Measurements from ENCODE around the gene VAV2.

VAV2 gene

GRCh38 chr9:133995012-133995896, 3.1 kb upstream of the VAV2 start:
- no peak overlapping the region for H2BK15ac ChIP-seq (replicated peaks; ENCODE audit: low read depth)
- H4K5ac ChIP-seq (ENCODE audit: low read length) = no peak overlapping the region
- no peak overlapping the region for H3K4me2 ChIP-seq (ENCODE audit: low read length)
- no peak overlapping the region for H2AK5ac ChIP-seq (ENCODE audit: low read length)
- peaks cover 2% of the 10 kb centered on the region for H3K79me1 ChIP-seq (ENCODE audit: low read length)
- H3K36me3 ChIP-seq (ENCODE audit: control insufficient read depth, insufficient read depth, low read length) = no peaks in the 10 kb centered on the region
- no CpG with 5 or more reads among the region's 17 CpGs for WGBS (ENCODE audit: extremely low coverage, insufficient coverage, low lambda C conversion rate)
- no peak overlapping the region for H3K27ac ChIP-seq (ENCODE audit: low read depth, low read length)
- no peak overlapping the region for H4K8ac ChIP-seq (ENCODE audit: low read depth, low read length)
- DNase-seq = peak; percentile 20
- no peak overlapping the region for H2BK5ac ChIP-seq (ENCODE audit: low read length)
- H3K4me1 ChIP-seq (ENCODE audit: control insufficient read depth, low read depth, low read length) = no peaks in the 10 kb centered on the region
- H3K4ac ChIP-seq (ENCODE audit: low read depth, low read length) = no peak overlapping the region
- no peak overlapping the region for H3K9ac ChIP-seq (ENCODE audit: low read length)
- H3K79me2 ChIP-seq (ENCODE audit: control insufficient read depth, insufficient read depth, low read length) = peaks cover 2% of the 10 kb centered on the region
- no peak overlapping the region for H3K18ac ChIP-seq (ENCODE audit: low read length)
- no peak overlapping the region for H3K4me3 ChIP-seq (ENCODE audit: low read length)
- no peak overlapping the region for H3K23ac ChIP-seq (ENCODE audit: low read length)
- no peak overlapping the region for H3K56ac ChIP-seq (ENCODE audit: low read length)
- no peak overlapping the region for H2BK120ac ChIP-seq (ENCODE audit: low read depth, low read length)
- no peaks in the 10 kb centered on the region for H3K27me3 ChIP-seq (ENCODE audit: insufficient read depth, low read length, poor library complexity)

GRCh38 chr9:133994353-133995011, 2.4 kb upstream of the VAV2 start:
- Histone ChIP-seq H3K4ac (ENCODE audit: low read depth, low read length) (no peak overlapping the region), H3K27ac (ENCODE audit: low read depth, low read length) (no peak overlapping the region), H3K9ac (ENCODE audit: low read length) (no peak overlapping the region), H3K4me1 (ENCODE audit: control insufficient read depth, low read depth, low read length) (no peaks in the 10 kb centered on the region), H3K18ac (ENCODE audit: low read length) (no peak overlapping the region), H3K56ac (ENCODE audit: low read length) (peak overlapping the region; percentile 30), H3K4me2 (ENCODE audit: low read length) (no peak overlapping the region), H3K79me1 (ENCODE audit: low read length) (peaks cover 6% of the 10 kb centered on the region), H2BK120ac (ENCODE audit: low read depth, low read length) (no peak overlapping the region), H2AK5ac (ENCODE audit: low read length) (no peak overlapping the region), H2BK15ac (replicated peaks; ENCODE audit: low read depth) (no peak overlapping the region), H3K79me2 (ENCODE audit: control insufficient read depth, insufficient read depth, low read length) (peaks cover 8% of the 10 kb centered on the region), H2BK5ac (ENCODE audit: low read length) (no peak overlapping the region), H3K23ac (ENCODE audit: low read length) (no peak overlapping the region), H4K5ac (ENCODE audit: low read length) (no peak overlapping the region), H3K36me3 (ENCODE audit: control insufficient read depth, insufficient read depth, low read length) (no peaks in the 10 kb centered on the region), H4K8ac (ENCODE audit: low read depth, low read length) (no peak overlapping the region), H3K27me3 (ENCODE audit: insufficient read depth, low read length, poor library complexity) (no peaks in the 10 kb centered on the region), H3K4me3 (ENCODE audit: low read length) (no peak overlapping the region)
- WGBS (ENCODE audit: extremely low coverage, insufficient coverage, low lambda C conversion rate) = no CpG with 5 or more reads among the region's 11 CpGs
- DNase-seq = peak; percentile 77

- H2BK5ac ChIP-seq (ENCODE audit: low read length) = no peak overlapping the region
- peaks cover 8% of the 10 kb centered on the region for H3K79me2 ChIP-seq (ENCODE audit: control insufficient read depth, insufficient read depth, low read length)
- no peak overlapping the region for H4K8ac ChIP-seq (ENCODE audit: low read depth, low read length)
- no peak overlapping the region for H3K27ac ChIP-seq (ENCODE audit: low read depth, low read length)
- H3K9ac ChIP-seq (ENCODE audit: low read length) = peak overlapping the region; percentile 89
- H3K23ac ChIP-seq (ENCODE audit: low read length) = no peak overlapping the region
- DNase-seq = no peak
- H3K4me2 ChIP-seq (ENCODE audit: low read length) = no peak overlapping the region
- no peaks in the 10 kb centered on the region for H3K4me1 ChIP-seq (ENCODE audit: control insufficient read depth, low read depth, low read length)
- H3K4me3 ChIP-seq (ENCODE audit: low read length) = no peak overlapping the region
- H2AK5ac ChIP-seq (ENCODE audit: low read length) = no peak overlapping the region
- H3K27me3 ChIP-seq (ENCODE audit: insufficient read depth, low read length, poor library complexity) = no peaks in the 10 kb centered on the region
- no peak overlapping the region for H2BK120ac ChIP-seq (ENCODE audit: low read depth, low read length)
- H3K56ac ChIP-seq (ENCODE audit: low read length) = peak overlapping the region; percentile 96
- WGBS (ENCODE audit: extremely low coverage, insufficient coverage, low lambda C conversion rate) = no CpG with 5 or more reads among the region's 16 CpGs
- H3K36me3 ChIP-seq (ENCODE audit: control insufficient read depth, insufficient read depth, low read length) = no peaks in the 10 kb centered on the region
- H3K18ac ChIP-seq (ENCODE audit: low read length) = no peak overlapping the region
- no peak overlapping the region for H2BK15ac ChIP-seq (replicated peaks; ENCODE audit: low read depth)
- no peak overlapping the region for H4K5ac ChIP-seq (ENCODE audit: low read length)
- H3K4ac ChIP-seq (ENCODE audit: low read depth, low read length) = no peak overlapping the region
- H3K79me1 ChIP-seq (ENCODE audit: low read length) = peaks cover 6% of the 10 kb centered on the region
Measured at GRCh38 chr9:133993635-133994253, 1.6 kb upstream of the VAV2 start.

GRCh38 chr9:133992780-133993634, 883 bp upstream of the VAV2 start:
- H3K4me1 ChIP-seq (ENCODE audit: control insufficient read depth, low read depth, low read length) = no peaks in the 10 kb centered on the region
- H2BK15ac ChIP-seq (replicated peaks; ENCODE audit: low read depth) = no peak overlapping the region
- H3K36me3 ChIP-seq (ENCODE audit: control insufficient read depth, insufficient read depth, low read length) = no peaks in the 10 kb centered on the region
- no peak overlapping the region for H4K8ac ChIP-seq (ENCODE audit: low read depth, low read length)
- peak; percentile 75 for DNase-seq
- peak overlapping the region; percentile 89 for H3K9ac ChIP-seq (ENCODE audit: low read length)
- H3K23ac ChIP-seq (ENCODE audit: low read length) = peak overlapping the region; percentile 98
- WGBS (ENCODE audit: extremely low coverage, insufficient coverage, low lambda C conversion rate) = no CpG with 5 or more reads among the region's 74 CpGs
- peak overlapping the region; percentile 99 for H3K4me2 ChIP-seq (ENCODE audit: low read length)
- H3K56ac ChIP-seq (ENCODE audit: low read length) = peak overlapping the region; percentile 96
- peak overlapping the region; percentile 16 for H2BK120ac ChIP-seq (ENCODE audit: low read depth, low read length)
- H3K27me3 ChIP-seq (ENCODE audit: insufficient read depth, low read length, poor library complexity) = no peaks in the 10 kb centered on the region
- H3K27ac ChIP-seq (ENCODE audit: low read depth, low read length) = peak overlapping the region; percentile 42
- H2AK5ac ChIP-seq (ENCODE audit: low read length) = peak overlapping the region; percentile 14
- H3K79me1 ChIP-seq (ENCODE audit: low read length) = peaks cover 9% of the 10 kb centered on the region
- peak overlapping the region; percentile 89 for H3K4ac ChIP-seq (ENCODE audit: low read depth, low read length)
- peaks cover 12% of the 10 kb centered on the region for H3K79me2 ChIP-seq (ENCODE audit: control insufficient read depth, insufficient read depth, low read length)
- H3K4me3 ChIP-seq (ENCODE audit: low read length) = peak overlapping the region; percentile 65
- H2BK5ac ChIP-seq (ENCODE audit: low read length) = peak overlapping the region; percentile 77
- no peak overlapping the region for H4K5ac ChIP-seq (ENCODE audit: low read length)
- peak overlapping the region; percentile 94 for H3K18ac ChIP-seq (ENCODE audit: low read length)

- WGBS (ENCODE audit: extremely low coverage, insufficient coverage, low lambda C conversion rate) = no CpG with 5 or more reads among the region's 82 CpGs
- no peaks in the 10 kb centered on the region for H3K27me3 ChIP-seq (ENCODE audit: insufficient read depth, low read length, poor library complexity)
- peak overlapping the region; percentile 87 for H3K9ac ChIP-seq (ENCODE audit: low read length)
- H3K4me2 ChIP-seq (ENCODE audit: low read length) = peak overlapping the region; percentile 65
- peak overlapping the region; percentile 98 for H3K23ac ChIP-seq (ENCODE audit: low read length)
- H3K4me1 ChIP-seq (ENCODE audit: control insufficient read depth, low read depth, low read length) = no peaks in the 10 kb centered on the region
- peak overlapping the region; percentile 65 for H3K18ac ChIP-seq (ENCODE audit: low read length)
- no peak overlapping the region for H3K27ac ChIP-seq (ENCODE audit: low read depth, low read length)
- peak overlapping the region; percentile 74 for H3K4me3 ChIP-seq (ENCODE audit: low read length)
- no peak overlapping the region for H2BK15ac ChIP-seq (replicated peaks; ENCODE audit: low read depth)
- no peak overlapping the region for H2BK5ac ChIP-seq (ENCODE audit: low read length)
- H2AK5ac ChIP-seq (ENCODE audit: low read length) = no peak overlapping the region
- no peak overlapping the region for H4K5ac ChIP-seq (ENCODE audit: low read length)
- peak overlapping the region; percentile 93 for H3K56ac ChIP-seq (ENCODE audit: low read length)
- H2BK120ac ChIP-seq (ENCODE audit: low read depth, low read length) = no peak overlapping the region
- peak; percentile 19 for DNase-seq
- no peaks in the 10 kb centered on the region for H3K36me3 ChIP-seq (ENCODE audit: control insufficient read depth, insufficient read depth, low read length)
- H3K4ac ChIP-seq (ENCODE audit: low read depth, low read length) = no peak overlapping the region
- no peak overlapping the region for H4K8ac ChIP-seq (ENCODE audit: low read depth, low read length)
- H3K79me2 ChIP-seq (ENCODE audit: control insufficient read depth, insufficient read depth, low read length) = peaks cover 17% of the 10 kb centered on the region
- peaks cover 13% of the 10 kb centered on the region for H3K79me1 ChIP-seq (ENCODE audit: low read length)
Measured at GRCh38 chr9:133991214-133991921, 756 bp downstream of the VAV2 start.

All from mesendoderm (in vitro differentiated cells).